ENCODE results near the gene POTEM.
"Not testable (repeated sequence)": the region's sequence is repeated elsewhere in the genome, so short reads cannot be mapped to it uniquely, and the experiment has no call there.

DNA sequence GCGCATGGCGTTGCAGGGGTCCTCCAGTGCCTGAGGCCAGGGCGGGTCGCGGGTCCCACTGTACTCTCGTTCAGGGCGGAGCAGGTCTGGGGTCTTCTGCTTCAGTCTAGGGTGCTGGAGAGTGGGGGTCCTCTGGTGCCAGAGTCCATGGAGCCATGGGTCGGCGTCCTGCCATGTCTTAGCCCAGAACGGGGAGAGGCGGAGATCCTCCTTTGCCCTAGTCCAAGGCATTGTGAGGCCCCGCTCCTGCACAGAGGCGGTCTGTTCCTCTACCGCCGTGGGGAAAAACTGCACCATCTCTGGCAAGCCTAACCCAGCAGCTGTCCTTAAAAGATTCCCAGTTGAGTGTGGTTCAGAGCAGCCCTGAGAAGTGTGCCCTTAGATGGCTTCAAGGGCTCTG, 71.6 kb downstream of the POTEM start:
- TF ChIP-seq CTCF (conservative IDR thresholded peaks at IDR 0.05 in 1 of 2, IDR thresholded peaks at IDR 0.05 in 1 of 2; ENCODE audit: extremely low read depth in 1 of 2, insufficient read depth in 1 of 2, low read depth in 1 of 2, low read length in 2 of 2); EZH2 (IDR thresholded peaks at IDR 0.05; ENCODE audit: borderline replicate concordance, low read length): not testable (repeated sequence)

All from mammary epithelial cell (primary cell).